Ectodermal cell (in vitro differentiated cells): ENCODE data around the gene BLCAP.

Experiments
- H3K27ac ChIP-seq: 2 replicates; pipeline ENCODE4 v1.7.0; 2013; ENCODE audit warnings: mild to moderate bottlenecking, low read depth, low read length; ENCODE audit not compliant: insufficient read depth, poor library complexity, severe bottlenecking
- H3K27me3 ChIP-seq: 2 replicates; pipeline ENCODE4 v1.7.0; 2013; ENCODE audit warnings: mild to moderate bottlenecking, low read length; ENCODE audit not compliant: insufficient read depth, control insufficient read depth, poor library complexity, severe bottlenecking
- H3K36me3 ChIP-seq: one replicate; pipeline ENCODE4 v1.7.0; 2013; ENCODE audit warnings: low read length; ENCODE audit not compliant: control insufficient read depth, insufficient read depth
- H3K4me1 ChIP-seq: one replicate; pipeline ENCODE4 v1.7.0; 2013; ENCODE audit warnings: low read length; ENCODE audit not compliant: control insufficient read depth, insufficient read depth
- H3K4me3 ChIP-seq: 2 replicates; pipeline ENCODE4 v1.7.0; 2013; ENCODE audit warnings: low read depth, low read length, control low read depth; ENCODE audit not compliant: insufficient read depth
- H3K9me3 ChIP-seq: 2 replicates; pipeline ENCODE4 v1.7.0; 2013; ENCODE audit warnings: mild to moderate bottlenecking, low read length, moderate library complexity; ENCODE audit not compliant: control insufficient read depth
- WGBS, 2 experiments: methylation state at CpG; one replicate each; pipeline ENCODE4 v1.1.7; 2013; ENCODE audit warnings: missing lambda C conversion rate in 2 of 2; 5-methylcytosine and 5-hydroxymethylcytosine counted together

BLCAP gene

GRCh38 chr20:37531856-37532255 is 4.2 kb upstream of the BLCAP start:
- WGBS, 2 experiments = 92 to 95% methylated on average over 3 of the region's 3 CpGs

GRCh38 chr20:37530696-37531095 is 3.0 kb upstream of the BLCAP start:
- Histone ChIP-seq H3K4me3 (no peak overlapping the region), H3K27ac (no peak overlapping the region), H3K27me3 (no peaks in the 10 kb centered on the region), H3K36me3 (no peaks in the 10 kb centered on the region), H3K9me3 (no peaks in the 10 kb centered on the region), H3K4me1 (peaks cover 4% of the 10 kb centered on the region)
- WGBS, 2 experiments = 88 to 91% methylated on average over 2 of the region's 2 CpGs

More at GRCh38 chr20:37531856-37532255, 4.2 kb upstream of the BLCAP start:
- Histone ChIP-seq H3K4me3 (no peak overlapping the region), H3K27me3 (no peaks in the 10 kb centered on the region), H3K4me1 (no peaks in the 10 kb centered on the region), H3K27ac (no peak overlapping the region), H3K9me3 (no peaks in the 10 kb centered on the region), H3K36me3 (no peaks in the 10 kb centered on the region)

- H3K27me3 ChIP-seq = no peaks in the 10 kb centered on the region
- H3K36me3 ChIP-seq = no peaks in the 10 kb centered on the region
- H3K9me3 ChIP-seq = no peaks in the 10 kb centered on the region
- no peak overlapping the region for H3K4me3 ChIP-seq
- H3K27ac ChIP-seq = no peak overlapping the region
- 93 to 94% methylated on average over 10 of the region's 10 CpGs for WGBS, 2 experiments
- peaks cover 6% of the 10 kb centered on the region for H3K4me1 ChIP-seq
These were observed 2.4 kb upstream of the BLCAP start for GRCh38 chr20:37529968-37530600.

GRCh38 chr20:37529214-37529967 is 1.7 kb upstream of the BLCAP start:
- peaks cover 6% of the 10 kb centered on the region for H3K4me1 ChIP-seq
- H3K9me3 ChIP-seq = no peaks in the 10 kb centered on the region
- 80 to 83% methylated on average over 8 of the region's 8 CpGs for WGBS, 2 experiments
- no peaks in the 10 kb centered on the region for H3K36me3 ChIP-seq
- no peak overlapping the region for H3K27ac ChIP-seq
- no peak overlapping the region for H3K4me3 ChIP-seq
- H3K27me3 ChIP-seq = no peaks in the 10 kb centered on the region

GRCh38 chr20:37528446-37529213 is 954 bp upstream of the BLCAP start:
- Histone ChIP-seq H3K36me3 (no peaks in the 10 kb centered on the region), H3K4me3 (peak overlapping the region; percentile 87), H3K27ac (no peak overlapping the region), H3K27me3 (no peaks in the 10 kb centered on the region), H3K4me1 (peaks cover 6% of the 10 kb centered on the region), H3K9me3 (no peaks in the 10 kb centered on the region)
- 63 to 65% methylated on average over 8 of the region's 10 CpGs for WGBS, 2 experiments

- no peaks in the 10 kb centered on the region for H3K36me3 ChIP-seq
- WGBS, 2 experiments = 0 to 1% methylated on average over 23 to 27 of the region's 28 CpGs
- no peak overlapping the region for H3K27ac ChIP-seq
- no peaks in the 10 kb centered on the region for H3K9me3 ChIP-seq
- peak overlapping the region; percentile 87 for H3K4me3 ChIP-seq
- no peaks in the 10 kb centered on the region for H3K27me3 ChIP-seq
- peaks cover 6% of the 10 kb centered on the region for H3K4me1 ChIP-seq
These were observed 638 bp downstream of the BLCAP start for GRCh38 chr20:37526839-37527637.

GRCh38 chr20:37526238-37526838 is 1.3 kb downstream of the BLCAP start:
- peaks cover 2% of the 10 kb centered on the region for H3K36me3 ChIP-seq
- H3K9me3 ChIP-seq = no peaks in the 10 kb centered on the region
- 1 to 2% methylated on average over 10 of the region's 10 CpGs for WGBS, 2 experiments
- no peak overlapping the region for H3K27ac ChIP-seq
- peak overlapping the region; percentile 87 for H3K4me3 ChIP-seq
- H3K4me1 ChIP-seq = peaks cover 6% of the 10 kb centered on the region
- H3K27me3 ChIP-seq = no peaks in the 10 kb centered on the region

GRCh38 chr20:37525810-37526209 is 1.9 kb downstream of the BLCAP start:
- Histone ChIP-seq H3K4me3 (peak overlapping the region; percentile 87), H3K27me3 (no peaks in the 10 kb centered on the region), H3K27ac (no peak overlapping the region), H3K36me3 (peaks cover 7% of the 10 kb centered on the region), H3K4me1 (peaks cover 6% of the 10 kb centered on the region), H3K9me3 (no peaks in the 10 kb centered on the region)
- 40 to 51% methylated on average over 5 of the region's 5 CpGs for WGBS, 2 experiments

- no peaks in the 10 kb centered on the region for H3K9me3 ChIP-seq
- H3K27ac ChIP-seq = no peak overlapping the region
- H3K27me3 ChIP-seq = no peaks in the 10 kb centered on the region
- H3K4me3 ChIP-seq = no peak overlapping the region
- 78 to 82% methylated on average over 6 of the region's 6 CpGs for WGBS, 2 experiments
- H3K4me1 ChIP-seq = peaks cover 7% of the 10 kb centered on the region
- H3K36me3 ChIP-seq = peaks cover 7% of the 10 kb centered on the region
These were observed 2.6 kb downstream of the BLCAP start for GRCh38 chr20:37524859-37525708.
